ENCODE data around the gene OOSP3. TPM values are rescaled to one million over a fixed set of nuclear protein-coding genes. Genes with fewer than 3 reads are reported as not detected.

The OOSP3 gene
- total RNA-seq, 1 experiment from 2014 or later: not detected

GRCh38 chr11:59857439-59858434 is 20.8 kb upstream of the OOSP3 start:
- peak overlapping the region; percentile 79 for H3K4me2 ChIP-seq (ENCODE audit: low read length)
- H3K4me1 ChIP-seq (ENCODE audit: control insufficient read depth in 1 of 2, insufficient read depth in 2 of 2, low read length in 2 of 2): peaks cover 28 to 45% of the 10 kb centered on the region in 2 experiments
- no peaks in the 10 kb centered on the region for H3K9me2 ChIP-seq (ENCODE audit: insufficient read depth)
- no peaks in the 10 kb centered on the region for H3K27me3 ChIP-seq (ENCODE audit: insufficient read depth, low read length)
- no peaks in the 10 kb centered on the region for H3K79me2 ChIP-seq (ENCODE audit: insufficient read depth, low read length)
- H3K36me3 ChIP-seq (ENCODE audit: control insufficient read depth in 1 of 2, insufficient read depth in 2 of 2, low read length in 2 of 2): no peaks in the 10 kb centered on the region
- ATAC-seq (peak; percentile 81), DNase-seq (ENCODE audit: low read depth, low spot score) (peak; percentile 71)
- CTCF ChIA-PET: no interaction called here
- peak overlapping the region; percentile 70 for H3K27ac ChIP-seq (ENCODE audit: low read depth, low read length)
- TF ChIP-seq FOSL1 (IDR thresholded peaks at IDR 0.05; ENCODE audit: low read depth) (peak; percentile 81), ZNF274 (IDR thresholded peaks at IDR 0.05; ENCODE audit: low read depth, low read length) (no peak), ATF3 (IDR thresholded peaks at IDR 0.05) (peak; percentile 30), ELF1 (IDR thresholded peaks at IDR 0.05; ENCODE audit: borderline replicate concordance, low read depth) (no peak), EGR1 (IDR thresholded peaks at IDR 0.05; ENCODE audit: low read depth) (0 out of 2 replicates have a peak, but pooled peaks have one; percentile 21), JUND (IDR thresholded peaks at IDR 0.05) (peak; percentile 83), POLR2AphosphoS5 (IDR thresholded peaks at IDR 0.05; ENCODE audit: low read depth, low read length) (0 out of 2 replicates have a peak, but pooled peaks have one; percentile 22), SP1 (IDR thresholded peaks at IDR 0.05; ENCODE audit: low read depth) (peak; percentile 77), CEBPB (IDR thresholded peaks at IDR 0.05; ENCODE audit: low read depth) (peak; percentile 37), ZFX (IDR thresholded peaks at IDR 0.05) (no peak; the same call in 1 of the 2 replicates), EZH2phosphoT487 (IDR thresholded peaks at IDR 0.05; ENCODE audit: borderline replicate concordance) (no peak), MAX (IDR thresholded peaks at IDR 0.05) (peak; percentile 43), SRF (IDR thresholded peaks at IDR 0.05; ENCODE audit: low read depth) (0 out of 2 replicates have a peak, but pooled peaks have one; percentile 14), EZH2 (IDR thresholded peaks at IDR 0.05) (no peak), CBX3 (IDR thresholded peaks at IDR 0.05; ENCODE audit: low read depth) (no peak; the same call in 1 of the 2 replicates), YY1 (IDR thresholded peaks at IDR 0.05; ENCODE audit: extremely low read depth, insufficient replicate concordance, low read depth, low read length) (no peak), POLR2A (IDR thresholded peaks at IDR 0.05; ENCODE audit: borderline replicate concordance, extremely low read depth, insufficient read depth, insufficient read length) (no peak)
- H4K20me1 ChIP-seq (ENCODE audit: insufficient read depth): no peaks in the 10 kb centered on the region
- no TSS peak for BruUV-seq (replicated peaks)
- intact Hi-C loops (cut with micrococcal nuclease): no loop called here
- peak overlapping the region; percentile 51 for H3K9ac ChIP-seq (ENCODE audit: low read length)
- no peaks in the 10 kb centered on the region for H3K9me3 ChIP-seq (ENCODE audit: control insufficient read depth in 1 of 2, insufficient read depth in 1 of 2, low read depth in 1 of 2, low read length in 2 of 2)
- RAD21 ChIA-PET (ENCODE audit: low non-redundant PET in 1 of 2, low total read pairs in 2 of 2, uncharacterized antibody in 2 of 2, unreplicated experiment in 2 of 2): no interaction called here
- peak overlapping the region; percentile 55 for H2AFZ ChIP-seq (ENCODE audit: low read depth, low read length, poor library complexity, severe bottlenecking)
- POLR2A ChIA-PET: no interaction called here
- H3K4me3 ChIP-seq (replicated peaks in 1 of 2; ENCODE audit: low read depth in 1 of 2, low read length in 2 of 2): peak overlapping the region in 1 of 2 experiments; percentile 42; a peak in 2 of 4 replicates
